ENCODE results near the gene APOBEC2. TPM values are rescaled to one million over a fixed set of nuclear protein-coding genes. Genes with fewer than 3 reads are reported as not detected.

APOBEC2 gene
- polyA plus RNA-seq, 2 donors, result 0.19 TPM; not detected in 1

- WGBS, 2 donors, result 95% methylated on average over 3 of the region's 3 CpGs
Observed at GRCh38 chr6:41043151-41043550, 9.9 kb upstream of the APOBEC2 start.

GRCh38 chr6:41045664-41046063 lies 7.3 kb upstream of the APOBEC2 start:
- WGBS, 2 donors, result 63 to 69% methylated on average over 5 of the region's 5 CpGs
- H3K27me3 ChIP-seq (ENCODE audit: control insufficient read depth in 1 of 2, insufficient read depth in 2 of 2, low read length in 2 of 2), result no peaks in the 10 kb centered on the region
- H3K4me1 ChIP-seq (ENCODE audit: control insufficient read depth in 2 of 2, insufficient read depth in 2 of 2, low read length in 1 of 2), result no peaks in the 10 kb centered on the region
- H3K27ac ChIP-seq (ENCODE audit: low read depth in 2 of 2, low read length in 1 of 2), result no peak overlapping the region
- no peaks in the 10 kb centered on the region for H3K9me3 ChIP-seq (ENCODE audit: control insufficient read depth in 2 of 2, insufficient read depth in 1 of 2, low read depth in 1 of 2, low read length in 1 of 2)
- no peak overlapping the region for H3K4me3 ChIP-seq (ENCODE audit: low read depth in 1 of 2, low read length in 2 of 2)
- H3K36me3 ChIP-seq (ENCODE audit: control insufficient read depth in 2 of 2, insufficient read depth in 2 of 2, low read length in 1 of 2), result no peaks in the 10 kb centered on the region

More at GRCh38 chr6:41043151-41043550, 9.9 kb upstream of the APOBEC2 start:
- H3K27me3 ChIP-seq (ENCODE audit: control insufficient read depth in 1 of 2, insufficient read depth in 2 of 2, low read length in 2 of 2), result no peaks in the 10 kb centered on the region
- no peak overlapping the region for H3K27ac ChIP-seq (ENCODE audit: low read depth in 2 of 2, low read length in 1 of 2)
- H3K9me3 ChIP-seq (ENCODE audit: control insufficient read depth in 2 of 2, insufficient read depth in 1 of 2, low read depth in 1 of 2, low read length in 1 of 2), result no peaks in the 10 kb centered on the region
- no peak overlapping the region for H3K4me3 ChIP-seq (ENCODE audit: low read depth in 1 of 2, low read length in 2 of 2)
- peaks cover 0 to 3% of the 10 kb centered on the region in 2 donors for H3K4me1 ChIP-seq (ENCODE audit: control insufficient read depth in 2 of 2, insufficient read depth in 2 of 2, low read length in 1 of 2)
- H3K36me3 ChIP-seq (ENCODE audit: control insufficient read depth in 2 of 2, insufficient read depth in 2 of 2, low read length in 1 of 2), result no peaks in the 10 kb centered on the region

GRCh38 chr6:41046084-41046483 lies 6.9 kb upstream of the APOBEC2 start:
- Histone ChIP-seq H3K27ac (ENCODE audit: low read depth in 2 of 2, low read length in 1 of 2) (no peak overlapping the region), H3K27me3 (ENCODE audit: control insufficient read depth in 1 of 2, insufficient read depth in 2 of 2, low read length in 2 of 2) (no peaks in the 10 kb centered on the region), H3K4me1 (ENCODE audit: control insufficient read depth in 2 of 2, insufficient read depth in 2 of 2, low read length in 1 of 2) (no peaks in the 10 kb centered on the region), H3K36me3 (ENCODE audit: control insufficient read depth in 2 of 2, insufficient read depth in 2 of 2, low read length in 1 of 2) (no peaks in the 10 kb centered on the region), H3K4me3 (ENCODE audit: low read depth in 1 of 2, low read length in 2 of 2) (no peak overlapping the region), H3K9me3 (ENCODE audit: control insufficient read depth in 2 of 2, insufficient read depth in 1 of 2, low read depth in 1 of 2, low read length in 1 of 2) (no peaks in the 10 kb centered on the region)
- WGBS, 2 donors, result 67 to 93% methylated on average over 1 of the region's 1 CpG

- Histone ChIP-seq H3K27me3 (ENCODE audit: control insufficient read depth in 1 of 2, insufficient read depth in 2 of 2, low read length in 2 of 2) (no peaks in the 10 kb centered on the region), H3K36me3 (ENCODE audit: control insufficient read depth in 2 of 2, insufficient read depth in 2 of 2, low read length in 1 of 2) (no peaks in the 10 kb centered on the region), H3K4me3 (ENCODE audit: low read depth in 1 of 2, low read length in 2 of 2) (no peak overlapping the region), H3K4me1 (ENCODE audit: control insufficient read depth in 2 of 2, insufficient read depth in 2 of 2, low read length in 1 of 2) (no peaks in the 10 kb centered on the region), H3K27ac (ENCODE audit: low read depth in 2 of 2, low read length in 1 of 2) (no peak overlapping the region), H3K9me3 (ENCODE audit: control insufficient read depth in 2 of 2, insufficient read depth in 1 of 2, low read depth in 1 of 2, low read length in 1 of 2) (no peaks in the 10 kb centered on the region)
- WGBS, 2 donors, result 95 to 100% methylated on average over 2 of the region's 2 CpGs
Observed at GRCh38 chr6:41047306-41047705, 5.7 kb upstream of the APOBEC2 start.

GRCh38 chr6:41047745-41048732 lies 5.0 kb upstream of the APOBEC2 start:
- H3K27me3 ChIP-seq (ENCODE audit: control insufficient read depth in 1 of 2, insufficient read depth in 2 of 2, low read length in 2 of 2), result no peaks in the 10 kb centered on the region
- H3K9me3 ChIP-seq (ENCODE audit: control insufficient read depth in 2 of 2, insufficient read depth in 1 of 2, low read depth in 1 of 2, low read length in 1 of 2), result no peaks in the 10 kb centered on the region
- peaks cover 0 to 1% of the 10 kb centered on the region in 2 donors for H3K4me1 ChIP-seq (ENCODE audit: control insufficient read depth in 2 of 2, insufficient read depth in 2 of 2, low read length in 1 of 2)
- H3K27ac ChIP-seq (ENCODE audit: low read depth in 2 of 2, low read length in 1 of 2), result no peak overlapping the region
- no peak overlapping the region for H3K4me3 ChIP-seq (ENCODE audit: low read depth in 1 of 2, low read length in 2 of 2)
- no peaks in the 10 kb centered on the region for H3K36me3 ChIP-seq (ENCODE audit: control insufficient read depth in 2 of 2, insufficient read depth in 2 of 2, low read length in 1 of 2)
- WGBS, 2 donors, result 73 to 80% methylated on average over 9 of the region's 9 CpGs

GRCh38 chr6:41049521-41049920 lies 3.5 kb upstream of the APOBEC2 start:
- H3K27ac ChIP-seq (ENCODE audit: low read depth in 2 of 2, low read length in 1 of 2), result no peak overlapping the region
- H3K36me3 ChIP-seq (ENCODE audit: control insufficient read depth in 2 of 2, insufficient read depth in 2 of 2, low read length in 1 of 2), result no peaks in the 10 kb centered on the region
- no peaks in the 10 kb centered on the region for H3K27me3 ChIP-seq (ENCODE audit: control insufficient read depth in 1 of 2, insufficient read depth in 2 of 2, low read length in 2 of 2)
- no peaks in the 10 kb centered on the region for H3K9me3 ChIP-seq (ENCODE audit: control insufficient read depth in 2 of 2, insufficient read depth in 1 of 2, low read depth in 1 of 2, low read length in 1 of 2)
- H3K4me1 ChIP-seq (ENCODE audit: control insufficient read depth in 2 of 2, insufficient read depth in 2 of 2, low read length in 1 of 2), result peaks cover 0 to 6% of the 10 kb centered on the region in 2 donors
- WGBS, 2 donors, result 54 to 76% methylated on average over 1 of the region's 1 CpG
- H3K4me3 ChIP-seq (ENCODE audit: low read depth in 1 of 2, low read length in 2 of 2), result no peak overlapping the region

GRCh38 chr6:41049955-41050354 lies 3.0 kb upstream of the APOBEC2 start:
- Histone ChIP-seq H3K36me3 (ENCODE audit: control insufficient read depth in 2 of 2, insufficient read depth in 2 of 2, low read length in 1 of 2) (no peaks in the 10 kb centered on the region), H3K9me3 (ENCODE audit: control insufficient read depth in 2 of 2, insufficient read depth in 1 of 2, low read depth in 1 of 2, low read length in 1 of 2) (no peaks in the 10 kb centered on the region), H3K4me3 (ENCODE audit: low read depth in 1 of 2, low read length in 2 of 2) (no peak overlapping the region), H3K27me3 (ENCODE audit: control insufficient read depth in 1 of 2, insufficient read depth in 2 of 2, low read length in 2 of 2) (no peaks in the 10 kb centered on the region), H3K27ac (ENCODE audit: low read depth in 2 of 2, low read length in 1 of 2) (no peak overlapping the region), H3K4me1 (ENCODE audit: control insufficient read depth in 2 of 2, insufficient read depth in 2 of 2, low read length in 1 of 2) (peaks cover 0 to 6% of the 10 kb centered on the region in 2 donors)
- WGBS, 2 donors, result 82 to 88% methylated on average over 7 of the region's 7 CpGs

- no peaks in the 10 kb centered on the region for H3K27me3 ChIP-seq (ENCODE audit: control insufficient read depth in 1 of 2, insufficient read depth in 2 of 2, low read length in 2 of 2)
- no peaks in the 10 kb centered on the region for H3K9me3 ChIP-seq (ENCODE audit: control insufficient read depth in 2 of 2, insufficient read depth in 1 of 2, low read depth in 1 of 2, low read length in 1 of 2)
- 66 to 82% methylated on average over 3 of the region's 3 CpGs for WGBS, 2 donors
- H3K4me1 ChIP-seq (ENCODE audit: control insufficient read depth in 2 of 2, insufficient read depth in 2 of 2, low read length in 1 of 2), result peaks cover 0 to 6% of the 10 kb centered on the region in 2 donors
- H3K36me3 ChIP-seq (ENCODE audit: control insufficient read depth in 2 of 2, insufficient read depth in 2 of 2, low read length in 1 of 2), result no peaks in the 10 kb centered on the region
- no peak overlapping the region for H3K27ac ChIP-seq (ENCODE audit: low read depth in 2 of 2, low read length in 1 of 2)
- no peak overlapping the region for H3K4me3 ChIP-seq (ENCODE audit: low read depth in 1 of 2, low read length in 2 of 2)
Observed at GRCh38 chr6:41050536-41050935, 2.5 kb upstream of the APOBEC2 start.

GRCh38 chr6:41051873-41052272 lies 1.1 kb upstream of the APOBEC2 start:
- 73 to 79% methylated on average over 5 of the region's 5 CpGs for WGBS, 2 donors
- Histone ChIP-seq H3K9me3 (ENCODE audit: control insufficient read depth in 2 of 2, insufficient read depth in 1 of 2, low read depth in 1 of 2, low read length in 1 of 2) (no peaks in the 10 kb centered on the region), H3K36me3 (ENCODE audit: control insufficient read depth in 2 of 2, insufficient read depth in 2 of 2, low read length in 1 of 2) (no peaks in the 10 kb centered on the region), H3K4me1 (ENCODE audit: control insufficient read depth in 2 of 2, insufficient read depth in 2 of 2, low read length in 1 of 2) (peaks cover 0 to 6% of the 10 kb centered on the region in 2 donors), H3K27ac (ENCODE audit: low read depth in 2 of 2, low read length in 1 of 2) (no peak overlapping the region), H3K27me3 (ENCODE audit: control insufficient read depth in 1 of 2, insufficient read depth in 2 of 2, low read length in 2 of 2) (no peaks in the 10 kb centered on the region), H3K4me3 (ENCODE audit: low read depth in 1 of 2, low read length in 2 of 2) (no peak overlapping the region)

- peaks cover 0 to 6% of the 10 kb centered on the region in 2 donors for H3K4me1 ChIP-seq (ENCODE audit: control insufficient read depth in 2 of 2, insufficient read depth in 2 of 2, low read length in 1 of 2)
- 87 to 95% methylated on average over 3 of the region's 3 CpGs for WGBS, 2 donors
- no peak overlapping the region for H3K27ac ChIP-seq (ENCODE audit: low read depth in 2 of 2, low read length in 1 of 2)
- H3K36me3 ChIP-seq (ENCODE audit: control insufficient read depth in 2 of 2, insufficient read depth in 2 of 2, low read length in 1 of 2), result no peaks in the 10 kb centered on the region
- no peaks in the 10 kb centered on the region for H3K9me3 ChIP-seq (ENCODE audit: control insufficient read depth in 2 of 2, insufficient read depth in 1 of 2, low read depth in 1 of 2, low read length in 1 of 2)
- no peak overlapping the region for H3K4me3 ChIP-seq (ENCODE audit: low read depth in 1 of 2, low read length in 2 of 2)
- H3K27me3 ChIP-seq (ENCODE audit: control insufficient read depth in 1 of 2, insufficient read depth in 2 of 2, low read length in 2 of 2), result no peaks in the 10 kb centered on the region
Observed at GRCh38 chr6:41054511-41054910, 1.5 kb downstream of the APOBEC2 start.
